Stimulated activated CD4-positive, alpha-beta T cell treated with anti-CD3 and anti-CD28 coated beads, Interleukin-1b, Interleukin-23, amount 100 ng/mL, for 1 hour (primary cell): ENCODE data around the gene DNAJC17.

Experiments used
- DNase-seq, 2 donors: peaks; one replicate each; pipeline ENCODE4 v3.0.0-alpha.2; 2020; ENCODE audit warnings: low read depth in 2 of 2

The DNAJC17 gene

DNA sequence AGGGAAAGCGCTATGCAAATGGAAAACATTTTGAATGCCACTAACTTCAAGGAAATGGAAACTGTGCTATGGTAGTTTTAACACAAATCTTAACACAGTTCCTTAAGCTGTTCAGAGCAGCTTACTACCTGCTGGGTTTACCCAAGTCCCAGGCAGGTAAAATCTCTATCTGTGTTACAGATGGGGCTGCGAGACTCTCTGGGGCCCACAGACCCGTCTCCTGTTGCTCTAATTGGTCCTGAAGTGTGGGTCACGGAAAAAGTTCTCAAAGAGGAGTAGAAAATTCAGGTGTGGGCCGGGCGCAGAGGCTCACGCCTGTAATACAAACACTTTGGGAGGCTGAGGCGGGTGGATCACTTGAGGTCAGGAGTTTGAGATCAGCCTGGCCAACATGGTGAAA is 17.3 kb downstream of the DNAJC17 start:
- no peak for DNase-seq

DNA sequence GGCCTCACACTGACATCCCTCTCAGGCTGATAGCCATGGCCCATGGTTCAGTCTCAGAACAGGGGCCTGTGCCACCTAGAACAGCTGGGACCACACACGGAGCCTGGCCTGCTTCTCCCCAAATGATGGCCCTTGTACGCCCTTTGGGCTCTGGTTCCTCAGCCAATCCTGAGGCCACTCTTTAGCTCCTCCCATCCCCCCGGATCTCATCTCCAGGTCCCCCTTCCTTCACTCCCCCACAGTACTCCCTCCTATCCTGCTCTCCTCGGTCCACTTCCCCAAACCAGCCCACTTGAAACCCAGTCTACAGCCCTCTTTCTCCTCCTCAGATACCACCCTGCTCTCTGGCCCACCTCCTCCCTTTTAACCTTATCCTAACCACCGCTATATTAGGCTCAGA is 18.2 kb downstream of the DNAJC17 start:
- DNase-seq = no peak

DNA sequence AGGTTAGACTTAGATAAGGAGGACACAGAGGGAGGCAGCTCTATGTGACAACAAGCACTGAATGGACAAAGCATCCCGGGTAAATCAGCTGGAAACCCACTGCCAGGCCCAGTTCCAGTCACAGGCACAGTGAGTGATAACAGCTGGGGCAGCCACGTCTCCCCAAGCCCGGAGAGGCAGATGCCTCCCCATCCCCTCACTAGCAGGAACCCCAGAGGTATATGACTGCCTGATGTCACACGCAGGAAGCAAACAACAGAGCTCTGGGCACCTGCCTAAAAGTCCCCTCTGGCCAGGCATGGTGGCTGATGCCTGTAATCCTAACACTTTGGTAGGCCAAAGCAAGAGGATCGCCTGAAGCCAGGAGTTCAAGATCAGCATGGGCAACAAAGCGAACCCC is 19.3 kb downstream of the DNAJC17 start:
- no peak for DNase-seq

DNA sequence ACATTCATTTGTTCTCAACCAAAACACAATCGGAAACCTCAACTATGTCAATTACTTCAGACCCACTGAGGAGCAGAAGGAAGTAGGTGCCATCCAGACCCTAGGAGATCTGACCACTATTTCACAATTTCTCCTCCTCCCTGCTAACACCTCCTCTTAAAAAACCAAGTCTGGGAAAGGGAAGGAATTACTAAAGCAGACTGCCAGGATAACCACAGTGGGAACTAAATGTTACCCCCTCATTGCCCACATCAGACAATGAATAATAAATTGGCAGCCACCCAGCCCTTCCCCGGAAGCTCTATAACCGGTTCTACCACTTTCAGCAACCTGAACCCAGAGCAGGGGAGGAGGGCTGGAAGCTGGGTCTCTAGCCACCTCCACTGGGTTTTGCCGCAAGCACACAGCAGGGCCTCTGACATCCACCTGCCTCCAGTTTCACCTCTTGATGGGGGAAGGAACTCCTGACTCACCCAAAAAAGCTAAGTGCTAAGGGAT is 19.9 kb downstream of the DNAJC17 start:
- peak in 1 of 2 donors; percentile 37 for DNase-seq

DNA sequence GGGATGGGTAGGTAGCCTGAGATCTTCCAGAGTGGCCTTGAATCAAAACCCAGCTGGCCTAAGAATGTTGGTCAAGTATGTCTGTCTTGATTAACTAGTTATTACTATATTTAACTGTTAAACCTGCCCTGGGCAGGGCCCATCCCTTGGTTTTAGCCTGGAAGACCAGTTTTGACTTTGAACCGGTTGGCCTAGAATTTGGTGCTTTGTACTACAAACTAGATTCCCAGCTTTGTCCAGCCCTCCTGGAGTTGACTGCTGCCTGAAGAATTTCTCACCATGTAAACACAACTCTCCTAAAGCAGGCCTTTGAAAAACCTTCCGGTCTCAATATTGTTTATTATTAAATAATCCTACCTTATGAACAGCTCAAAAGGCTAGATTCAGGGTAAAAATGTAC is 21.5 kb downstream of the DNAJC17 start:
- no peak for DNase-seq

DNA sequence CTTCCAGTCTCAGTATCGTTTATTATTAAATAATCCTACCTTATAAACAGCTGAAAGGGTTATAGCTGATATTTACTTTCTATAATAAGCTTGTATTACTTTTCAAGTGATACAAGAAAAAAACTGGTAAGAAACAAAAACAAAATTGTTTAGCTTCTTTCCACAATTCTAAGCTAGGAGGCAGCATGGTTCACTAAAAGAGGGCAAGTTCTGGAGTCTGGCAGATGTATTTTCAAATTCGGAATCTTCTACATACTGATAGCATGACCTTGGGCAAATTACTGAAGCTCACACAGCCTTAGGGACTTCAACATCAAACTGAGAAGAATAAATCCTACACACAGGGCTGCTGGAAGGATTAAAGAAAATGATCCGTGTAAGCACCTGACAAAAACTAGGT is 22.1 kb downstream of the DNAJC17 start:
- DNase-seq = no peak

DNA sequence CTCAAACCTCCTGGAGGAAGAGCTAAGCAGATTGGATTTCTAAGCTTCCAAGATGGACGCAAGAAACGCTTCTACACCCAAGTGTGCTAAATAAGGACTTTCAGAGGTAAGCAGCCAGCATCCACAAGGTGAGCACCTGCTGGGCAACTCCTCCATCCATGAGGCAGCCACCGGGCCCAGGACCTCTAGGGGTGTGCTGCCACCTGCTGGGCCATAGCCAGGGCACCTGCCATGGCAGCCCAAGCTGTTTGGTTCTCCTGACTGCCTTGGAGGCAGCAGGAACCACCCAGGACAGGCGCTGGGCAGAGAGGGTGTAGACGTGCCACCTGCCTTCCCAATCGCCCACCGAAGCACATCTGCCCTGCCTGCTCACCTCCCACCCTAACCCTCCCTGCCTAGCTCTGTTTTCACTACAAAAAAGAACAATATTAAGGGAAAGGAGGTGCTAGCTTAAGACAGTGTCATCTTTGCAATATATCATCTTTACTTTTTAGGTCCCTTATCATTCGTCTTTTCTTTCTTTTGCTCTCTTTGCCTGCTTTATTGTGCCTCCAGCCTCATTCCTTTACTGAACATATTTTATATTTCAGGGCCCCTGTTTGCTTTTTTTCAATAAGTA is 24.6 kb downstream of the DNAJC17 start:
- DNase-seq = peak; percentile 52 to 70

DNA sequence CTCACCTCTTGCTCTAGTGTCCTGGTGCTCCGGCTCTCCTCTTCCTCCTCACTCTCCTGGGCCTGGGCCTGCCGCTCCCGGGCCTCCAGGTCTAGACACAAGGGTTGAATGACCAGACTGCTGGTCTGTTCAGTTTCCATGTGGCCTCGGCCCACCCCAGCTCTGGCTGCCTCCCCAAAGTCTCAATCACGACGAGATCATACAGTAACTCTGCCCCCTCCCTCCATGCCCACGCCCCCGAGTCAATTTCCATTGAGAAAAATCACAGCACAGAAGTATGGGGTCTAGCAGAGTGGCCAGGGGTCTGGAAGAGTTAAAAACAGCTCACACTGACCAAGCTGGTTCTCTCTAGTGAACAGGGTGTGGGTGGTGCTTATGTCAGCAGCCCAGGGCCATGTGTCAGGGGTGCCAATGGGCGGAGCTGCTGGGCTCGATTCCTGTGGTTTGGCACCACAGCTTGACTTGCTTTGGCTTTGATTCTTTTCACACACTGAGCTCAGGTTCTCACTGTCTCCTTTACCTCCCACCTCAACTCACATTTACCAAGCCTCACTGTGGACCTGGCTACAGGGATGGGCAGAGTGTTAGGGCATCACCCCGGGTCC is 30.6 kb downstream of the DNAJC17 start:
- no peak for DNase-seq

DNA sequence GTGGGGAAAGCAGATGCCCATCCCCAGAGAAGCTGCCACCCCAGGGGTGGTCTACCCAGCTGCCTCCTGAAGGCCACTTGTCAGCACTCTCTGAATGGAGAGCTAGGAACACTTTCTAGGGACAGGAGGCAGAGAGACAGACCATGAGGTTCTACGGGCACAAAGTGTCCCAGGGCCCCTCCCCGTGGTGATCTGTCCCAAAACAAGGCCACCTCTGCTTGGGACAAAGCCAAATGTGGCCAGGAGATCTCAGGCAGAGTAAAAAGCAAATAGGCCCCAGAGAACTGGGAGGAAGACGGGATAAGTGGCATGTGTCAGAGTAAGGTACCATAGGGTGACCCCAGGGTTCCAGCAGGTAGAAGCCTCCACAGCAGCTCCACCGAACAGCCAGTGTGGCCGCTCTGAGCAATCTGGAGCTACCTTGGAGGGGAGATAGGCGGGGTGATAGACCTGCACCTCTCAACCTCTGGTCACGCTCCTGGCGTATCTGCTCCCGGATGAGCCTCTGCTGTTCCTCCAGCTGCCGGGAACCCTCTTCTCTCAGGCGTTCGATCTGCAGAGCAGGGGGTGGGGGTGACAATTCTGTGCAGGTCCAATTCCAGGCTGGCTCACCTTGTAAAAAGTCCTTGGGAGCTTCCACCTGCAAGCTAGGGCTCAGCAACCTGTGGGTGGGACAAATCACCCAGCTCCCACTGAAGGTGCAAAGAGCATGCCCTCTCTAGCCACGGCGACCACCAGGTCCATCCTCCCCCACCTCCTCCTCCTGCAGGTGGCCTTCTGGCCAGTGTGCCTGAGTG is 31.3 kb downstream of the DNAJC17 start:
- DNase-seq = no peak

DNA sequence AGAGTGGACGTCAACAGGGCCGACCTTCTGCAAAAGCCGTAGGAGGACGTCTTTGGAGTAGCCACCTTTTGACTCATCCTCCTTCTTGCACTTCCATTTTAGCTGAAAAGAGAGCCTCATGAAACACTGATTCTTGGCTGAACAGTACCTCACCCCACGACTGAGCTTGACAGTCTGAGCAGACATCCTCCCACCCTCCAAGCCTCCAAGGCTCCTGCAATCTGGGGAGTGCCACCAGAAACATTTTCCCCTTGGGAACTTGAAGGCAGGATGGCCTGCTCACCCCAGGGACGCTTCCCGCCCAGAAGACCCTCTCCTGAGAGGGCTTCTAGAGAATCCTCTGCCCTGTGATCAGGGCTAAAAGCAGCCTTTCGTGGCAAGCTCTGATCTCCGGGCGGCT is 32.3 kb downstream of the DNAJC17 start:
- DNase-seq = no peak

DNA sequence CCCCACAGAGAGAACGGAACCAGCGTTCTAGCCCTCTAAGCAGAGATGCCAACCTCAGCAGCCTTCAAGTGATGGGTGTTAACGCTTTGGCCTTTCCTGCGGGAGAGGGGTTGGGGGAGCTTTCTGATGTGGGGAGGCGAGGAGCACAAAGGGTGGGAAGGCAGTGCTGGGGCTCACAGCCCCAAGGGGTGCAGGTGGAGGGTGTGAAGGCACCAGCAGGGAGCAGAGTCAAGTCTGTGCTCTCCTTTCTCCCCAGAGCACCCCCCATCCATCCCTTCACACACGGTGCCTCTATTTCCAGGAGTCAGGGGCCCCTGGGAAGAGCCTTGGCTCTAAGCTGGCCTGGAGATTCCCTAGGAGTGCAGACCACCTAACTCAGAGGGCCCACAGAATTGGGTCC is 33.4 kb downstream of the DNAJC17 start:
- DNase-seq = no peak

DNA sequence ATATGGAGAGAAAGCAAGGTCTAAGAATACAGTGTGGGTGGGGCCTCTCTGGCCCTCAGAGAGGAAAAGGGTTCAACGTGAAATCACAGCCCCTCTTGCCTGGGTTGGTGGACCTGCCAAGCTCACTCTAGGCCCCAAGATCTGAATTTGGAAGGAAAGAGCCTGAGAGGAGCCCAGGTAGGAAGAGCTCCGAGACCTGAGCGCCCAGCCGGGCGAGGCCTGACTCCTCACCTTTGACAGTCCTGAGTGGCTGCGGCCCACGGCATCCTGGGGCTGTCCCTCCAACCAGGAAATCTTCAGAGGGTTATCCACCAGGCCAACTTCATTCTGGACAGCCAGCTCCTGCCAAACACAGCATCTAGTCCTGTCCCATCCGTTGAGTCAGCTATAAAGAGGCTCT is 33.8 kb downstream of the DNAJC17 start:
- DNase-seq = no peak

DNA sequence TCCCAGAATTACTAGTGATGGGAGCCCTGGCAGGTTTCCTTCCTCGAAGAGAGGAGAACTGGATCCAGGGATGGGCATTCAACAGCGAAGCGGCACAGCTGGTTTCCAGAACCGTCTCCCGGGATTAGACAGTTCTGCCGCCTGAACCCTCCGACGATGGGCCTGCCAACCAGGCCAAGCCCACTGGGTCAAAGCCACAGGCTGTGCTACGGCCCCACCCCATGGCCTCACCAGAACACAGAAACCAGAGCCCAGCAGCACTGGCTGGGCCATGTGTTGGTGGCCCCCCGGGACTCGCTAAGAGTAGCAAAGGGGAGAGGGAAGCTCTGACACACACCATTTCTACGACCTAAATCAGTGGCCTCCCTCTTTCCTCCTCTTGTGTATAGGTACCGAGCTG is 35.3 kb downstream of the DNAJC17 start:
- DNase-seq = no peak

DNA sequence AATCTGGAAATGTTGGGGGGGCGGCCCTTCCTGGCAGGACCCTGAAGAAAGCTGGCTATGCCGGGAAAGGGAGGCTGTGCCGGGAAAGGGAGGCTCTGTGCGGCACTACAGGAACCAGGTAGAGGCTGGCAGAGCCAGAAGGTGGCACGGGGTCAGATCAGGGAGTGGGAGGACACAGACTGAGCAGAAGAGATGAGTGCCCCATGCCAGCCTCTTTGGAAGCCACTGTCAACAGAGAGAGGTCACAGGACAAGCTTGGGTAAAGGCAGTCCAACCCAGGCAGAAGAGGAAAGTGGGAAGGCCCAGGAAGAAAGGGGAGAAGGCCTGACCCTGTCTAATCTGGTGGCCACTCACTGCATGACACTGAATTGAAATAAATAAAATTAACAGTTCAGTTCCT is 36.0 kb downstream of the DNAJC17 start:
- DNase-seq = no peak

DNA sequence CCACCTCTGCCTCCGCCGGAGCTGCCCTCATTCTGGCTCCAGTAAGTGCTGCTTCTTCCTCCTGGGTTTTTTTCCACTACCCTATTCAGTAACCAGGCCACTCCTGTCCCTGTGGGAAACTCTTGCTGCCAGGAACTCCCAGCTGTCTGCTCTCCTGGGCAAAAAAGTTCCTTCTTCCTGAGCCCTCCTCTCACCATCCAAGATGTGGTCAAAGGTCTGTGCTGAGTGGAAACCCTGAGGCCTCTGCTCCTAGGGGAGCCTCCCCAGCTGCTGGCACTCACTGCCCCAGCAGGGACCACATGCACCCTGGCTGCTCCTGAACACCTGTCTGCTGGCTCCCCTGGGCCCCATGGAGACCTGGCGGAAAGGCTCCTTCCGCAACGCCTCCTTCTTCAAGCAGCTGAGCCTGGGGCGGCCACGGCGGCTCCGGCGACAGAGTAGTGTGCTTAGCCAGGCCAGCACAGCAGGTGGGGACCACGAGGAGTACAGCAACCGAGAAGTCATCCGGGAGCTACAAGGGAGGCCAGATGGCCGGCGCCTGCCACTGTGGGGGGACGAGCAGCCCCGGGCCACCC is 37.0 kb downstream of the DNAJC17 start:
- no peak for DNase-seq

DNA sequence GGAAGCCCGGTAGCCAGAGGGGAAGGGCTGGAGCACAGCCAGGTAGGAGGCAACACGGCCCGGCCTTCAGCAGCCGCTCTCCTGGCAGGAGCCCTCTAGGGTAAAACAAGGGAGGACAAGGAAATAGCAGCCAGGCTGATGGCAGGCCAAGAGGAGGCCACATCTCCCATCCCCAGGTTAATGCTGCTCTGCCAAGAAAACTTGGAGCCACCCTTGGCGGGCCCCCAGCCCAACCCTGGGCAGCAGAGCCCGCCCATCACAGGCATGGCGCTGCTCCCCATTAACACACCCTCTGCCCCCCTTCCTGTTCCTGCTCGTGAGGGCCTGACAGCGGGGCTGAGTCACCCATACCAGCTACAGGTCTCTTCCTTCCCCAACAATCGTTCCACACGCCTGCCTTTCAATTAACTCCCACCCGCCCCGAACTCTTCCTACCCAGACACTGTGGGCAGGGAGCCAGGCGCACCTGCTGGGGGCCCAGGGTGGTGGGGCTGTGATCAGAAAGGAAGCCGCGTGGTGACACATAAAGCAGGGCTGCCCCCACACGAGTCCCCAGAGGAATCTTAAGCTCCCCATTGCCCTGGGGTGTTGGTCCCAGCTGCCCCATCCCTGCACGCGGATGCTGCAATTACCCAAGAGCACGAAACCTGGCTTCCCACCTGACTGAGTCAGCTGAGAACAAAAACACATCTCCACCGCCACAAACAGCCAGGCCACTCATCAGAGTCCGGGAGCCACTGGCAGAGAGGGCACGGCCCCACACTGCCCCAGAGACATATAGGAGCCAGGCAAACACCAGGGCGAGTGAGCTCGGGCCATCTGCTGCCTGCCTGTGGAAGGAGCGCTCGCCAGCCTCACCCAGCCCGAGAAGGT is 37.8 kb downstream of the DNAJC17 start, which contains the start of gene C15orf62:
TSS of gene C15orf62 (plus strand) at position 707 of the 873 bp plus-strand sequence. CDS start 516 bp downstream, outside the sequence.
- DNase-seq = peak in 1 of 2 donors; percentile 51

DNA sequence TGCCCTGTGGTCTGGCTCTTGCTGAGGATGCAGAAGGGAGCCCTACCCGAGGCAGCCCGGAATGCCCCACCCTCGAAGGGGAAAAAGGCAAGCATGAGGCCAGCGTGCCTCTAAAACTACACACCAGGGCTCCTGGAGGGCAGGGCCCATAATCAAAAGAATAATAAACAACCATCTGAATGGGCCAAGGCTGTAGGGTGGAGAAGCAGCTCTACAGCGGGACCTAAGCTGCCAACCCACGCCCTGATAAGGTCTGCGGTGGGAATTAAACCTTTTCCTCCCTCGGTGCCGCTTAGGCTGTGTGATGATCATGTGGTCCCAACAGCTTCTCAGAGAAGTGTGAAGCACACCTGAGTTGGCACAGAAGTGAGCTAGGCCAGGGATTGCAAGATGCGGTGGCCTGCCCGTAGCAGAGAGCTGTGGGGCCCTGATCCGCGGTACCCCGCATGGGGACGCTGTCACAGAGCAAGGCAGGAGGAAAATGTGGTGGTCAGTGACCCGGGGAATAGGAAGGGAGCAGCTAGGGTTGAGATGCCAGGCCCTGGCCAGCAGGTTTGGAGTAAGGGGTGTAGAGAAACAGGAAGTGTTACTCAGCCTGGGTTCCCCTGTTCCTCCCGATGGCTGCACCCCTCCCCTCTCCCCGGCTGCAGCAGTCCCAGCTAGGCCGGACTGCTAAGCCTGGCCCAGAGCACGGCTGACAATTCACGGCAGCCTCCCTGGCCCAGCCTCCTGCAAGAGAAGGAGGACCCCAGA is 38.6 kb downstream of the DNAJC17 start:
- no peak for DNase-seq

DNA sequence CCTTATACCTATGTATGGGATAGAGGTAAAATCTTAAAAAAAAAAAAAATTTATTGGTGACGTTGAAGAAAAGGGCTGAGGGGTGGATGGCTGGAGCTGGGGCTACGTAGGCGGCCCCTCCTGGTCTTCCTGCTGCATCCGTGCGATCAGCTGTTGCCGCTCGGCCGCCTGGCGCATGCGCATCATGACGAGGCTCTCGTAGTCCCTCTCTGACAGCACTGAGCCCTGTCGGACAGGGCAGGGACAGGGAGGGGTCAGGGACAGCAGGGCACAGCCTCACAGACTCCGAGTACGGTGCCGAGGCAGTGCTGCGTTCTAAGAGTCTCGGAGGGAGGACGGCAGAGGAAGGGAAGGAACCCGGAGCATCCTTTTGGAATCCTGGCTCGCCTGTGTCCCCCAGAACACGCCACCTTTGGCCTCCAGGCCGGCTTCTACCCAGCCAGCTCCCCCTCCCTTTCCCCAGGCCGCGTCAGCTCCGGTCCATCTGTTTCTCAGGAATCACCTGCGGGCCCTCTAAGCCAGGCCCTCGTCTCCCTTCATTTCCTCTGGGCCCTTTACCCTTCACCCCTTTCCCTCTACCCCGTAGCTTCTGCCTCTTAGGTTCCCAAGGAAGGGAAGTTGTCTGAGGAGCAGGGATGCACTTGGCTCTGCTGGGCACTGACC is 39.3 kb downstream of the DNAJC17 start:
- DNase-seq = no peak

DNA sequence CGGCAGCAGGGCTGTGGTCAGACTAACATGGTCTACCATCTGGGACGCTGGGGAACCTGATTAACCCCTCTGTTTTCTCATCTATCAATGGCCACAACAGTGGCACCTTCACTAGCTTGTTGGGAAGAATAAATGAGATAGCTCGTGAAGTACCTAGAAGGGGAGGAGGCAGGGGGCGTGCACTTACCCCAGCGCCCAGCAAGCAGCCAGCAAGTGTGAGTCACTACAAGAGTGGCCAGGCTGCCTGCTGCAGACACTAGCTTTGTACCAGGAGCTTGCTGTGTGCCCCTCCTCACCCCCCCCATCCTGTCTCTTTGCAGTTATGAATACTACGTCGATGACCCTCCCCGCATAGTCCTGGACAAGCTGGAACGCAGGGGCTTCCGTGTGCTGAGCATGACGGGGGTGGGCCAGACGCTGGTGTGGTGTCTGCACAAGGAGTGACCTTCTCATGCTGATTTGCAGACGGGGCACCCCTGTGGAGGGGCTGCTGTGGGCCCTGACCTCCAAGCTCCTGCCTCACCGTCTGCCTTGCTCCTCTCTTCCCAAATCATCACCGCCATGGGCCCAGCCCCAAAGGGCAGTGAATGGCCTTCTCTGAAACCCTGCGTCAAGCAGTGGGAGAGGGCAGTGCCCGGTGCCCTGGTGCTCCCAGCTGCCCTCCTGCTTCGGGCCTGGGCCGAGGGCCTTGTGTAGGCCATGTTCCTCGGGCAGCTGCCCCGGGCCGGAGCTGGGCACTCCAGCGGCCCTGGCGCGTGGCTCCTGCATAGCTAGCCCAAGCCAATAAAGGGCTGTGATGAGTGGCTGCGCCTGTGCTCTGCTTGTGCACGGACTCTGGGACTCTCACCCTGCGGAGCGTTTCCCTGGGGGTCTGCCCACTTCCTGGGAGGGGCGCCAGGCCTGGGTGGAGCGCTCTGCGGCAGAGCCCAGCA is 40.1 kb downstream of the DNAJC17 start:
- no peak for DNase-seq
